NK-92 treated with Interleukin-12 subunit alpha and Interleukin-12 subunit beta, amount 100 ng/mL, for 24 hours (cell line): ENCODE data around the gene MMP24.
"Not testable (repeated sequence)": the region's sequence is repeated elsewhere in the genome, so short reads cannot be mapped to it uniquely, and the experiment has no call there.

Experiments used
- DNase-seq: peaks from one replicate; lab custom pipeline; 2025; lab: John Stamatoyannopoulos, UW

MMP24 gene

GRCh38 chr20:35260426-35260825 is 33.9 kb downstream of the MMP24 start:
- no peak for DNase-seq

GRCh38 chr20:35262321-35262720 is 35.8 kb downstream of the MMP24 start:
- not testable (repeated sequence) for DNase-seq

- not testable (repeated sequence) for DNase-seq
Measured at GRCh38 chr20:35262731-35263531, 36.4 kb downstream of the MMP24 start.

- DNase-seq, result no peak
Measured at GRCh38 chr20:35263532-35264341, 37.2 kb downstream of the MMP24 start.

GRCh38 chr20:35264755-35265154 is 38.3 kb downstream of the MMP24 start:
- DNase-seq, result peak; percentile 28

- no peak for DNase-seq
Measured at GRCh38 chr20:35267092-35267491, 40.6 kb downstream of the MMP24 start.

- DNase-seq, result peak; percentile 36
Measured at GRCh38 chr20:35269055-35269781, 42.7 kb downstream of the MMP24 start.

- DNase-seq, result no peak
Measured at GRCh38 chr20:35270021-35270902, 43.8 kb downstream of the MMP24 start.

GRCh38 chr20:35271073-35271882 is 44.8 kb downstream of the MMP24 start:
- no peak for DNase-seq

GRCh38 chr20:35271904-35272303 is 45.4 kb downstream of the MMP24 start:
- no peak for DNase-seq

GRCh38 chr20:35273449-35274171 is 47.1 kb downstream of the MMP24 start:
- DNase-seq, result no peak

- no peak for DNase-seq
Measured at GRCh38 chr20:35274172-35275092, 47.9 kb downstream of the MMP24 start.

- no peak for DNase-seq
Measured at GRCh38 chr20:35275741-35276251, 49.3 kb downstream of the MMP24 start.

GRCh38 chr20:35276408-35276807 is 49.9 kb downstream of the MMP24 start:
- DNase-seq, result no peak

- no peak for DNase-seq
Measured at GRCh38 chr20:35277127-35277526, 50.6 kb downstream of the MMP24 start.

GRCh38 chr20:35277531-35278395 is 51.3 kb downstream of the MMP24 start, which contains the start of gene MMP24OS:
Gene MMP24OS, minus strand, starts transcription at chr20:35278122. Its CDS starts 193 bp downstream, at chr20:35277929.
- DNase-seq, result peak; percentile 91

- no peak for DNase-seq
Measured at GRCh38 chr20:35279040-35279439, 52.5 kb downstream of the MMP24 start.
